GM19099 (cell line): ENCODE results near the gene VAMP1.

Experiments used
- POLR2A ChIP-seq: IDR thresholded peaks from 3 replicates; pipeline ENCODE4 v1.6.1; 2011; ENCODE audit warnings: low read depth; ENCODE audit not compliant: insufficient read length; ENCODE audit errors: extremely low read depth

The VAMP1 gene

GRCh38 chr12:6457220-6457945, 13.1 kb downstream of the VAMP1 start:
- TF ChIP-seq POLR2A: no peak

- TF ChIP-seq POLR2A: peak; percentile 36
Observed at GRCh38 chr12:6452944-6453630, 17.4 kb downstream of the VAMP1 start.

GRCh38 chr12:6452245-6452943, 18.1 kb downstream of the VAMP1 start:
- TF ChIP-seq POLR2A: no peak

- peak; percentile 71 for TF ChIP-seq POLR2A
Observed at GRCh38 chr12:6451348-6452244, 18.9 kb downstream of the VAMP1 start, which contains the start of gene TAPBPL. Gene TAPBPL, plus strand, starts transcription at chr12:6452042. Its CDS starts 207 bp downstream, at chr12:6452249.

- no peak for TF ChIP-seq POLR2A
Observed at GRCh38 chr12:6450869-6451347, 19.6 kb downstream of the VAMP1 start.

- no peak for TF ChIP-seq POLR2A
Observed at GRCh38 chr12:6450091-6450868, 20.2 kb downstream of the VAMP1 start.

- TF ChIP-seq POLR2A: no peak
Observed at GRCh38 chr12:6444704-6445688, 25.5 kb downstream of the VAMP1 start, which contains the start of gene CD27. Gene CD27, plus strand, starts transcription at chr12:6444955. Its CDS starts 141 bp downstream, at chr12:6445096.

GRCh38 chr12:6444031-6444430, 26.4 kb downstream of the VAMP1 start:
- TF ChIP-seq POLR2A: peak; percentile 48

- TF ChIP-seq POLR2A: peak; percentile 53
Observed at GRCh38 chr12:6443361-6443983, 27.0 kb downstream of the VAMP1 start.

GRCh38 chr12:6442836-6443235, 27.6 kb downstream of the VAMP1 start:
- no peak for TF ChIP-seq POLR2A

GRCh38 chr12:6440391-6440790, 30.1 kb downstream of the VAMP1 start:
- TF ChIP-seq POLR2A: no peak

GRCh38 chr12:6438345-6438744, 32.1 kb downstream of the VAMP1 start:
- no peak for TF ChIP-seq POLR2A

GRCh38 chr12:6437586-6437985, 32.9 kb downstream of the VAMP1 start:
- TF ChIP-seq POLR2A: no peak
